NCI-H2029 treated with DMSO at 0.1 percent for 48 hours (cell line): Measurements from ENCODE around the gene XKR3.
"Not testable (repeated sequence)": the region's sequence is repeated elsewhere in the genome, so short reads cannot be mapped to it uniquely, and the experiment has no call there.

Experiments
- DNase-seq: peaks from one replicate; lab custom pipeline; 2025; lab: John Stamatoyannopoulos, UW

The XKR3 gene

DNA sequence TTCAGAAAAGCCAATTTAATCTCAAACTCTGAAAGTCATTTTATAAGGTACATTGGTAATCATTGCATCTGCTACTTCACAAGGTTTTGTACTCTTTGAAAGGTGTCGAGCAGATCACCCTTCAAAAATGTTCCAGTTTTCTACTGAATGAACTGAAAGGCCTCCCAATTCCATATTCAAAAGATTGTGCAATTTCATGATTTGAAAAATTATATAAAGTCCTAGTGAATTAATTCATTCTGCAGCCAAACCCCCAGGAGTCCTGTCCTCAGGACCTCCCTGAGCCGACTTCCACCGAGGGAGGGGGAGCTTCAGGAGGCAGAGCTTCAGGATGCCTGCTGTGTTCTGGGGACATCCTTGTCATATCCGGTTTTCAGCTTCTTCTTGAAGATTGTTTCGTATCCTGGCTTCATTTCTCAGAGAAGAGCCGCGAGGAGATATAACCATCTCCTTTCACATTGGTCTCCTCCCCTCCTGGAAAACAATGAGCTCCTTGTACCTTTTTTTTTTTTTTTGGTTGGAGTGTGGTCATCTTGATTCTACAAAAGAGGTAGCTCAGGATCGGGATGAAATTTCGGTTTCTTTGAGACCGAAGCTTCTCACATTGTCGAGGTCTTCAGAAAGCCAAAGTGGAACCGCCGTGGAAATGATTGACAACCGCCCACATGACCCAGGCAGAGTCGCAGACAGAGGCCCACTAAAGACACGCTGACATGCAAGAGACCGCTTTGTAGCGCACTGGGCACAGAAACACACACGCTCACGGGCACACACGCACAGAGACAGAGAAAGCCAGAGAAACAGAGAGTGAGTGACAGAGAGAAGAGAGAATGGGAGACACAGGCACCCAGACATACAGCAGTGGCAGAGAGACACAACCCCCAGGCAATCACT is 77.7 kb downstream of the XKR3 start:
- not testable (repeated sequence) for DNase-seq

GRCh38 chr22:16734271-16734670 is 90.9 kb downstream of the XKR3 start:
- not testable (repeated sequence) for DNase-seq
